GM10266 (cell line): Measurements from ENCODE around the gene SHROOM2.
"Not testable (repeated sequence)": the region's sequence is repeated elsewhere in the genome, so short reads cannot be mapped to it uniquely, and the experiment has no call there.

Experiments
- DNase-seq: peaks from one replicate; pipeline ENCODE4 v3.0.0; 2012; ENCODE audit errors: extremely low spot score
- TF ChIP-seq, protein P1 (sequence below): IDR thresholded peaks from 2 replicates; pipeline ENCODE4 v1.5.1; 2012; ENCODE audit warnings: mild to moderate bottlenecking, low read depth; ENCODE audit not compliant: control insufficient read depth, insufficient read depth; ENCODE audit errors: missing control alignments

The SHROOM2 gene

DNA sequence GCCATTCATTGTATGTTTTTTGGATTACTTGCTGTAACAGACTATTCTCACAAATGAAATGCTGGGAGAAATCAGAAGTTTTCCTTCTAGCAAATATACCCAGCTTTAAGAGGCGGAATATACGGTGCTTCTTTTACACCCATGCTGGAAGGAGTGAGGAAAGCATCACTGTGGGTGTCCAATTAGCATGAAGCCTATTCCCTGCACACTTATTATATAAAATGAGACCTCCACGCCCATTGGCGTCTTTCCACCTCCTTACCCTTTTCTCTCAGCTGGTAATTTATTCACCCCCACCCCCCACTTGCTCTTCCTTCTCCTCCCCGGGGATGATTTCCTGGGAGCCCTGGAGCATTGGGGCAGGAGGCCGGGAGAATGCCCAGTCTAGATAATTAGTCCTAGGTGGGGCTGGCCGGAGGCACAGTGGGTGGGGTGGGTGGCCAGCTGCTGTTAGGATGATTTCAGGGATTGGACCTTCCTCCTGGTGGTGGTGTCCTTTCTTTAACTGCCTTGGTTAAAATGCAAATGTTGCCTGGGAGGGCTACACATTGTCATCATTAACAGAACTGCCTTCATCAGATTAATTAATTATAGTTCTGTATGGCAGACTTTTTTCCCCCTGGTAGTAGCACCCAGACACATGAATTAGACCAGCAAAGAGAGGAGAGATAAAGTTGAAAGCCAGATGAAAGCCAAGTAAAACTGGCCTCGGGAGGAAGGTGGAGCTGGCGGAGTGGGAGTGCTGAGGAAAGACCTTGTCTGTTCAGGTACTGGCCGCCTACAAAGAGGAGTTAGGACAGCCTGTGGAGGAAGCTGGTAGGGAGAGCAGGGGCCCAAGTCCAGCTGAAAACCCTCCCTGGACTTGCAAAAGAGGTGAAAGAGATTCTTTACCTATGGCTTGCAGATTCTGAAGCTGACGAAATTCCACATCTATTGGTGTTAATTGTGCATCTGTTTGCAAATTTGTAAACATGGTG is 11.4 kb downstream of the SHROOM2 start:
- DNase-seq: no peak
- TF ChIP-seq, protein P1, sequence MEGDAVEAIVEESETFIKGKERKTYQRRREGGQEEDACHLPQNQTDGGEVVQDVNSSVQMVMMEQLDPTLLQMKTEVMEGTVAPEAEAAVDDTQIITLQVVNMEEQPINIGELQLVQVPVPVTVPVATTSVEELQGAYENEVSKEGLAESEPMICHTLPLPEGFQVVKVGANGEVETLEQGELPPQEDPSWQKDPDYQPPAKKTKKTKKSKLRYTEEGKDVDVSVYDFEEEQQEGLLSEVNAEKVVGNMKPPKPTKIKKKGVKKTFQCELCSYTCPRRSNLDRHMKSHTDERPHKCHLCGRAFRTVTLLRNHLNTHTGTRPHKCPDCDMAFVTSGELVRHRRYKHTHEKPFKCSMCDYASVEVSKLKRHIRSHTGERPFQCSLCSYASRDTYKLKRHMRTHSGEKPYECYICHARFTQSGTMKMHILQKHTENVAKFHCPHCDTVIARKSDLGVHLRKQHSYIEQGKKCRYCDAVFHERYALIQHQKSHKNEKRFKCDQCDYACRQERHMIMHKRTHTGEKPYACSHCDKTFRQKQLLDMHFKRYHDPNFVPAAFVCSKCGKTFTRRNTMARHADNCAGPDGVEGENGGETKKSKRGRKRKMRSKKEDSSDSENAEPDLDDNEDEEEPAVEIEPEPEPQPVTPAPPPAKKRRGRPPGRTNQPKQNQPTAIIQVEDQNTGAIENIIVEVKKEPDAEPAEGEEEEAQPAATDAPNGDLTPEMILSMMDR: no peak

DNA sequence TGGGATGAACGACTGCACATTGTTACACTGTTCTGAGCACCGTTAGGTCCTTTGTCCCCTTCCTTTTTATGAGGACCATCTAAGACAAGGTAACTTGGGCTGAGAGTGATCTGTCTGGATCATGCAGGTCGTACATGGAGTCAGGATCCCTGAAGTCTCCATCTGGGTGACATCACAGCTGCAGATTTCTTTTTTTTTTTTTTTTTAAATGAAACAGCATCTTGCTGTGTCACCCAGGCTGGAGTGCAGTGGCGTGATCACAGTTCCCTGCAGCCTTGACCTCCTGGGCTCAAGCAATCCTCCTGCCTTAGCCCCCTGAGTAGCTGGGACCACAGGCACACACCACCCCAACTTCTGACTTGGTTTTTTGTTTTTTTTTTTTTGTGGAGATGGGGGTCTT is 16.5 kb downstream of the SHROOM2 start:
- TF ChIP-seq, protein P1: no peak
- DNase-seq: no peak

DNA sequence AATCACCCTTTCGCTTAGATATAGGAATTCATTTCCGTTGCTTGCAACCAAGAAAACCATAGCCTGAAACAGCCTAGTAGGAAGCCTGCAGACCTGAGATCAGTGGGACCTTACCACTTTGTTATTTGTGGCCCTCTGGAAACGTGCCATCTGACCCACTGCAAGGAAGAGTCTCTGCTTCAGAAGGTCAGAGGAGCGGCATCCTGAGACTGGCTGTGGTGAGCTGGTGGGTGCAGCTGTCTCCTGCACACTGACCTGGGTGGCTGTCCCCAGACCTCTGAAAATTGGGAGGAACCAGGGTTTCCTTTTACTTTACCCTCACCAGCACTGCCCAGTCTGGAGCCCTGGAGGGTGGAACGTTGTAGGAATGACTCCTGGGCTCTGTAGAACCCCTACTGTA is 18.2 kb downstream of the SHROOM2 start:
- TF ChIP-seq, protein P1: no peak
- DNase-seq: no peak

DNA sequence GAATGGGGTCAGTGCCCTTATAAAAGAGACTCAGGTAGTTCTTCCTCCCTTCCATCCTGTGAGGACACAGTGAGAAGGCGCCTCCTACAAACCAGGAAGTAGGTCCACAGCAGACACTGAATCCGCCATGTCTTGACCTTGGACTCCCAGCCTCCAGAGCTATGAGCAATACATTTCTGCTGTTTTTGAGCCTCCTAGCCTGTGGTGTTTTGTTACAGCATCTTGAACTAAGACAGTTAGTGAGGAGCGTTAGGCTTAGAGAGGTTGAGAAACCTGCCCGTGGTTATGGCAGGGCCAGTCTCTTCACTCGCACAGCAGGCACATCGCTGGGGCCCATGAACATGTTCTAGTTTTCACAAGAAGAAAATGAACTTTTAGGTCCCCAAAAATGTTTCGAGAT is 19.7 kb downstream of the SHROOM2 start:
- TF ChIP-seq, protein P1: no peak
- no peak for DNase-seq

DNA sequence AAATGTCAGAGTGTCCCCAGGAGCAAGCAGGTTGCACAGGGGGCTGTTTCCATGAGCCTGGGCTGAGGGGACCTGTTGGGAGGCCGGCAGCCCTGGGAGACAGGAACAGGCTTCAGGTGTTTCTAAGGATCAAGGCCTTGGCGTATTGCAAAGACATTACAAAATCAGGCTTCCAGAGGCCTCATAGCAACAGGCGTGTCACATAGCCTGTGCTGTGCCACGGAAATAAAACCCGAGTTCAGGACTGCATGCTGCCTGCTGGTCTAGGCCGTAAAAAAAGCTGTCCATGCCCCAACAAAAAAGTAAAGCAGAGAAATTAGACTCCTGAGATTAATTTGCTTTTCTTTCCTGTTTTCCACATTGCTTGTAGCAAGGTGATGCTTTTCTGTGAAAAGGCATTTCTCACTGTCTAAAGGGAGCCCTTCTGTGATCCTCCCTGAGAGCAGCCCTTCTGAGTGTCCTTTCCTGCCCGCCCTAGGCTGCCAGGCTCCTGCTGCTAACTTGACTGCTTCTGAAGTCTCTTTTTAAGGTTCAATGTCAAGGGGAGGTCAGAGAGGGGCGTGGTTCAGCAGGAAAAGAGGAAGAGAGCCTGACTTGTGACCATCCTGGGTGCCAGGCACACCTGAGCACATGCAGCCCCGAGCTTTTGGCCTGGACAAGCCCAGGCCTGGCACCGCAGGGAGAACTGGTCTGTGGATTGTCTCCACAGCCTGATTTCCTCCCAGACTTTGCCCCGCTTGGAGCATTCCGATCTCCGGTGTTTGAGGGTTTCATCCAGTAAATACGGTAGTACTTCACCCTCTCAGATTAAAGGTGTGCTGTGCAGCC is 21.3 kb downstream of the SHROOM2 start:
- DNase-seq: no peak

DNA sequence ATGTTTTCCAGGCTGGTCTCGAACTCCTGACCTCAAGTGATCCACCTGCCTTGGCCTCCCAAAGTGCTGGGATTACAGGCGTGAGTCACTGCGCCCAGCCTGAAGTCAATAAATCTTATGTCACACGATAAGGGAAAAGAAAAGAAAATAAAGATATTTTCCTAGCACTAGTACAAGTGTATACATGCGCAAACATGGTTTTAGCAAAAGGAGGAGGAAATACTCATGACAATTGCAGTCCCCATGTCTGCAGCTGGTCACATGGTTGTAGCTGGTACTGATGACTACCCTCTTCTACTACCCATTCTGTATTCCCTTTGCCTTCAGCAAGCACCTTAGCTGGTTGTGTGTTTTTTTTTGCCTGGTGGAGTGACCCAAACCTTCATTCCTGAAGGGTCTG is 23.6 kb downstream of the SHROOM2 start:
- DNase-seq: not testable (repeated sequence)

More for the DNA sequence above, 21.3 kb downstream of the SHROOM2 start:
- TF ChIP-seq, protein P1: no peak

DNA sequence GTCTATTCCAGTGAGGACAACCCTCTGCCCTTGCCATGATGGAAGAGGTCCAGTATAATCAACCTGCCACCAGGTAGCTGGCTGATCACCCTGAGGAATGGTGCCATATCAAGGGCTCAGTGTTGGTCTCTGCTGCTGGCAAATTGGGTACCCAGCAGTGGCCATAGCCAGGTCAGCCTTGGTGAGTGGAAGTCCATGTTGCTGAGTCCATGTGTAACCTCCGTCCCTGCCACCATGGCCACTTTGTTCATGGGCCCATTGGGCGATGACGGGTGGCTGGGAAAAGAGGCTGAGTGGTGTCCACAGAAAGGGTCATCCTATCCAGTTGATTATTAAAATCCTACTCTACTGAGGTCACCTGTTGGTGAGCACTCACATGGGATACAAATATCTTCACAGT is 24.9 kb downstream of the SHROOM2 start:
- not testable (repeated sequence) for DNase-seq
